Activated B cell treated with CpG ODN at 0.5 μM for 24 hours (primary cell): ENCODE data around the gene DIS3L2. TPM values are rescaled to one million over a fixed set of nuclear protein-coding genes. Genes with fewer than 3 reads are reported as not detected.

ENCODE experiments used
- ATAC-seq: fragments of 200-7000 bp; cut with Tn5 transposase; one replicate; pipeline ENCODE4 v1.10.0; 2021; ENCODE audit warnings: low read depth, mild to moderate bottlenecking, moderate library complexity
- CTCF ChIA-PET: fragments of 350-600 bp; sonication (Branson Sonifier 250); formaldehyde crosslinking; loops from one replicate; lab custom pipeline; 2021; ENCODE audit warnings: antibody characterized with exemption; lab: Charles Lee
- POLR2A ChIA-PET: fragments of 350-600 bp; sonication (Branson Sonifier 250); formaldehyde crosslinking; loops from one replicate; lab custom pipeline; 2021; ENCODE audit warnings: antibody characterized with exemption; lab: Charles Lee
- DNase-seq: peaks from one replicate; pipeline ENCODE4 v3.0.0; 2022
- H3K27ac Mint-ChIP-seq: one replicate; pipeline ENCODE4 v1.8.0; 2020; ENCODE audit warnings: mixed read lengths
- H3K27me3 Mint-ChIP-seq: one replicate; pipeline ENCODE4 v1.8.0; 2021; ENCODE audit warnings: mixed read lengths
- H3K36me3 Mint-ChIP-seq: one replicate; pipeline ENCODE4 v1.8.0; 2021; ENCODE audit warnings: low read depth, mixed read lengths
- H3K4me1 Mint-ChIP-seq: one replicate; pipeline ENCODE4 v1.8.0; 2021; ENCODE audit warnings: mixed read lengths
- H3K4me3 Mint-ChIP-seq: one replicate; pipeline ENCODE4 v1.8.0; 2020; ENCODE audit warnings: mild to moderate bottlenecking, mixed read lengths
- H3K9me3 Mint-ChIP-seq: one replicate; pipeline ENCODE4 v1.8.0; 2020; ENCODE audit warnings: mixed read lengths
- intact Hi-C: fragments of 100-400 bp; cut with micrococcal nuclease; formaldehyde crosslinking; loops from one replicate; pipeline ENCODE4 v1.15.1; 2024
- total RNA-seq: library from RNA; stranded (reverse); gene quantifications from 2 replicates; pipeline ENCODE4 v1.2.3, GENCODE V29; 2022
- TF ChIP-seq, protein P1 (sequence below): fragments of 200-600 bp; IDR thresholded peaks from one replicate; pipeline ENCODE4 v1.8.0; 2022; ENCODE audit warnings: antibody characterized with exemption, mild to moderate bottlenecking

DIS3L2 gene
- total RNA-seq, 1 donor from 2014 or later, result 65.9 TPM

- TF ChIP-seq, protein P1, sequence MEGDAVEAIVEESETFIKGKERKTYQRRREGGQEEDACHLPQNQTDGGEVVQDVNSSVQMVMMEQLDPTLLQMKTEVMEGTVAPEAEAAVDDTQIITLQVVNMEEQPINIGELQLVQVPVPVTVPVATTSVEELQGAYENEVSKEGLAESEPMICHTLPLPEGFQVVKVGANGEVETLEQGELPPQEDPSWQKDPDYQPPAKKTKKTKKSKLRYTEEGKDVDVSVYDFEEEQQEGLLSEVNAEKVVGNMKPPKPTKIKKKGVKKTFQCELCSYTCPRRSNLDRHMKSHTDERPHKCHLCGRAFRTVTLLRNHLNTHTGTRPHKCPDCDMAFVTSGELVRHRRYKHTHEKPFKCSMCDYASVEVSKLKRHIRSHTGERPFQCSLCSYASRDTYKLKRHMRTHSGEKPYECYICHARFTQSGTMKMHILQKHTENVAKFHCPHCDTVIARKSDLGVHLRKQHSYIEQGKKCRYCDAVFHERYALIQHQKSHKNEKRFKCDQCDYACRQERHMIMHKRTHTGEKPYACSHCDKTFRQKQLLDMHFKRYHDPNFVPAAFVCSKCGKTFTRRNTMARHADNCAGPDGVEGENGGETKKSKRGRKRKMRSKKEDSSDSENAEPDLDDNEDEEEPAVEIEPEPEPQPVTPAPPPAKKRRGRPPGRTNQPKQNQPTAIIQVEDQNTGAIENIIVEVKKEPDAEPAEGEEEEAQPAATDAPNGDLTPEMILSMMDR, result no peak
- intact Hi-C loops, result no loop called here
- Mint-ChIP-seq H3K4me3 (peak overlapping the region; percentile 38), H3K27ac (no peak overlapping the region), H3K9me3 (no peaks in the 10 kb centered on the region), H3K4me1 (peaks cover 13% of the 10 kb centered on the region), H3K27me3 (peaks cover 40% of the 10 kb centered on the region), H3K36me3 (no peaks in the 10 kb centered on the region)
- ChIA-PET POLR2A (no interaction called here), CTCF (interaction anchor here (0.9 to 3.1 kb wide), 8 partner anchors 8 to 515 kb away, joined by 3 to 18 read pairs (median 4); no protein-coding TSS in a partner anchor)
- DNase-seq (no peak), ATAC-seq (no peak)
Measured at GRCh38 chr2:231923951-231924888, 37.3 kb upstream of the DIS3L2 start.

GRCh38 chr2:231924889-231925275, 36.6 kb upstream of the DIS3L2 start:
- TF ChIP-seq, protein P1, result no peak
- H3K27ac Mint-ChIP-seq, result no peak overlapping the region
- intact Hi-C loops, result loop anchor here (1.0 to 5.0 kb wide), 4 partner anchors 37 to 515 kb away; partner anchors contain the start of gene DIS3L2

DNA sequence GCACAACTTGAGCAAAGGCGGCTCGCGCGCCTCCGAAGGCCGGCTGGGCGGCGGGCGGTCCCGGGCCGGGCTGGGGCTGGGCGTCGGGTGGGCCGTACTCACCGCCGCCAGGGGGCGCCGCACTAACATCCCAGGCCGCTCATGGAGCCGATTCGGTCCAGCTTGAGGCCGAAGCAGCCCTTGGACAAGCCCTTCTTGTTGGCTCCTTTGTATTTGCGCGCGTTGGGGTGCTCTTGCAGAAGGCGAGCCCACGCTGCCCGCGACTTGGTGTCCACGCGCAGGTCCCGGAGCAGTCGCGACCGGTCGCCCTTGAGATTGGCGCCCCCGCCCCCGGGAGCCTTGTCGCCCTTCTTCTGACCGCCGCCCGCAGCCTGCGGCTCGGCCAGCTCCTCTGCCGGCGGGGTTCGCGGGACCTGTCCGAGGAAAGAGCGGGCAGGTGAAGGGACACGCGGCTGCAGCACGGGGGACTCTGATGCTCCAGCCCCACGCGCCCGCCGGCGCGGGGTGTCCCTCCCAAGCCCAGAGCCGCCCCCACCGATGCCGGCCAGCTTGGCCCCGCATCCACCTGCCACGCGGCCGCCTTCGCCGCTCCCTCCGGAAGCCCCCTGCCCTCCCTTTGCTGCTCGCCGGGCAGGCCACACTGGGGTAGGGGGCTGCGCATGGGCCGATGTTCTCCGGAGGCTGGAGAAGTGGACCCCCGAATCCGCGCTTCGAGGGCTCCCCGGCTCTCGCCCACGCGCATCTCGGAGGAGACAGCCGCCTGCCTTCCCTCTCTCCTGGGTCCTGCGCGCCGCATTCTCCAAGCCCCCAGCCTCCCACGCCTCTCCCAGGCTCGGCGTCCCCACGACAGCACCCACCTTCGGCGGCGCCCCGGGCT, 36.0 kb upstream of the DIS3L2 start:
- peak overlapping the region; percentile 65 for H3K4me3 Mint-ChIP-seq
- POLR2A ChIA-PET, result no interaction called here
- intact Hi-C loops, result loop anchor here (1.0 to 5.0 kb wide), 4 partner anchors 37 to 515 kb away; partner anchors contain the start of gene DIS3L2
- DNase-seq (peak; percentile 71), ATAC-seq (peak; percentile 70)
- CTCF ChIA-PET, result interaction anchor here (0.9 to 3.1 kb wide), 8 partner anchors 9 to 514 kb away, joined by 3 to 18 read pairs (median 4); no protein-coding TSS in a partner anchor
- H3K9me3 Mint-ChIP-seq, result no peaks in the 10 kb centered on the region
- no peaks in the 10 kb centered on the region for H3K36me3 Mint-ChIP-seq
- peaks cover 47% of the 10 kb centered on the region for H3K27me3 Mint-ChIP-seq
- TF ChIP-seq, protein P1, result no peak
- peaks cover 13% of the 10 kb centered on the region for H3K4me1 Mint-ChIP-seq
- H3K27ac Mint-ChIP-seq, result no peak overlapping the region

More at GRCh38 chr2:231924889-231925275, 36.6 kb upstream of the DIS3L2 start:
- ChIA-PET POLR2A (no interaction called here), CTCF (interaction anchor here (1.0 to 3.1 kb wide), 7 partner anchors 8 to 515 kb away, joined by 3 to 18 read pairs (median 6); no protein-coding TSS in a partner anchor)
- Mint-ChIP-seq H3K9me3 (no peaks in the 10 kb centered on the region), H3K27me3 (peaks cover 47% of the 10 kb centered on the region), H3K36me3 (no peaks in the 10 kb centered on the region), H3K4me3 (peak overlapping the region; percentile 38), H3K4me1 (peaks cover 13% of the 10 kb centered on the region)
- ATAC-seq (no peak), DNase-seq (no peak)

GRCh38 chr2:231926180-231926741, 35.3 kb upstream of the DIS3L2 start, which contains the start of gene NPPC:
NPPC (minus strand) TSS chr2:231926396; CDS start chr2:231926249, 147 bp downstream.
- CTCF ChIA-PET, result interaction anchor here (0.9 to 3.1 kb wide), 5 partner anchors 214 to 513 kb away, joined by 3 to 18 read pairs (median 7); no protein-coding TSS in a partner anchor
- H3K27ac Mint-ChIP-seq, result no peak within 1 kb of the TSS
- no peaks in the 10 kb centered on the region for H3K9me3 Mint-ChIP-seq
- peak within 1 kb of the TSS; percentile 65 for H3K4me3 Mint-ChIP-seq
- intact Hi-C loops, result loop anchor here (5.0 kb wide), 1 partner anchor 36 kb away; the partner anchor contains the start of gene DIS3L2
- H3K36me3 Mint-ChIP-seq, result no peaks in the 10 kb centered on the region
- H3K27me3 Mint-ChIP-seq, result peaks cover 44% of the 10 kb centered on the region
- POLR2A ChIA-PET, result no interaction called here
- H3K4me1 Mint-ChIP-seq, result peaks cover 13% of the 10 kb centered on the region
- DNase-seq (peak; percentile 39), ATAC-seq (peak; percentile 79)
- TF ChIP-seq, protein P1, result no peak
